Stimulated activated CD4-positive, alpha-beta T cell treated with anti-CD3 and anti-CD28 coated beads, Interleukin-1b, Interleukin-23, amount 100 ng/mL, for 1 hour (primary cell): ENCODE results near the gene KRTAP10-6.
"Not testable (repeated sequence)": the region's sequence is repeated elsewhere in the genome, so short reads cannot be mapped to it uniquely, and the experiment has no call there.

Experiments used
- DNase-seq, 2 donors: peaks; one replicate each; pipeline ENCODE4 v3.0.0-alpha.2; 2020; ENCODE audit warnings: low read depth in 2 of 2

KRTAP10-6 gene, protein sequence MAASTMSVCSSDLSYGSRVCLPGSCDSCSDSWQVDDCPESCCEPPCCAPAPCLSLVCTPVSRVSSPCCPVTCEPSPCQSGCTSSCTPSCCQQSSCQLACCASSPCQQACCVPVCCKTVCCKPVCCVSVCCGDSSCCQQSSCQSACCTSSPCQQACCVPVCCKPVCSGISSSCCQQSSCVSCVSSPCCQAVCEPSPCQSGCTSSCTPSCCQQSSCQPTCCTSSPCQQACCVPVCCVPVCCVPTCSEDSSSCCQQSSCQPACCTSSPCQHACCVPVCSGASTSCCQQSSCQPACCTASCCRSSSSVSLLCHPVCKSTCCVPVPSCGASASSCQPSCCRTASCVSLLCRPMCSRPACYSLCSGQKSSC

DNA sequence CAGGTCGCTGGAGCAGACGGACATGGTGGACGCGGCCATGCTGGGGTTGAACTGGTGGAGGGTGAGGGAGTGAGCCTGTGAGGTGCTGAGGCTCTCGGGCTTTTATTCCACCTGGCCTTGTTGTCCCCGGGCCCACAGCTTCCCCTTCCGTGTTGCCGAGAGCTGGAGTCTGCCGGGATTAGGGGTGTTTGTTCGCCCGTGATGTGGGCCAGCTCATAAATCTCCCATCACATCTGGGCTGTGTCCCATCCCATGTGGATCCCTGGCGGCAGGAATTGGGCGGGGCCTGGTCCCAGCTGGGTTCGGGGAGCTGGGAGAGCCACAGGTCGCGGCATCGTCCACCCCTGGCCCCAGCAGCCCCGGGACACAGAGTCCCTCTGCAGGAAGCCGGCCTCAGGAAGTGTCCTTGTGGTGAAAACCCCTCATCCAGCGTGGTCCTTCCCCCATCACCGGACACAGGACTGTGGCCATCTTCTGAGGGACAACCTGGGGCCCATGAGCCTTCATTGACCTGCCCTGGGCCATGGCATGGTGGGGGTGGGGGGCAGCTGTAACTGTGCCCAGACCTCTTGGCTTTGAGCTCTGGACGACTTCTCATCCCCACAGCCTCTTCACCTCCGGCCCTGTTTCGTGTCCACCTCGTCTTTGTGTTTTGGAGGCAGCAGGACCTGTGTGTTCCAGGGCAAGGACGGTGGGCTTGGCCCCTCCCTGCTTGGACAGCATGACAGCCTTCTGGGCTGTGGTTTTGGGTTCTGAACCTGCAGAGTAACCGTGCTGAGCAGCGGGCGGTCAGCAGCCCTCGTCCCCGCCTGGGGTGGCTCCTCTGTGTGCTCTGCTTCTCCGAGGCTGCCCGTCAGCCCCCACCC is at the start of gene KRTAP10-6:
KRTAP10-6 (minus strand) TSS at position 60 of the 866 bp plus-strand sequence; CDS start at position 39, 21 bp downstream.
- DNase-seq = no peak

DNA sequence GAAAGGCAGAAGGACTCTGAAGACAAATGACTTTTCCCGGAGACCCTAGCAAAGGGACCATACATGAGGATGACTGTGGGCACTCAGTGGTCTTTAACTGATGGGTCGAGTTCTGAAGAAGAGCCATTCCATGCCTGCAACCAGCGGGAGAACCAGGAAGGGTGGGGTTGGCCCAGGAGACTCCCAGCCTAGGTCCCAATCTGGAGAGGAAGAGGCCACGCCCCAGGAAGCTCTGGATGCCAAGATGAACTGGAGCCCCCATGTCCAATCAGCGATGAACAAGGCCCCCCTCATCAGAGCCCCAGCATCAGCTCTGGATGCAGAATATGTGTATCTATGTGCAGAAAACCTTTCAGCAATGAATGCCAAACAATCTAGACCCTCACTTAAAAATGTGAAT is 48.5 kb upstream of the KRTAP10-6 start:
- no peak for DNase-seq

DNA sequence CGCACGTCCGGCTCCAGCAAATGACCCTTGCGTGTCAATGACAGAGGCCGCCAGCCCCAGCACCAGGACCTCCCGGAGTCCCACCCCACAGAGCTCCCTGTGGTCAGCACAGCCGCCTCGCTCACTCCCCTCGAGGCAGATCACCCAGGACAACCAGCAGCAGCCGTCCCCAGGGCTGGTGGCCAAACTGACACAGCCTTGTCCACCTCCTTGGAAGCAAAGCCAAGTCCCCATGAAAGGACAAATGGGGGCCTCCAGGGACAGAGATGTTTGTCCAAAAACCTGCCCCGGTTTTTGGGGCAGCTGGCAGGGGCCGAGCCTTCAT is 47.0 kb upstream of the KRTAP10-6 start:
- no peak for DNase-seq

DNA sequence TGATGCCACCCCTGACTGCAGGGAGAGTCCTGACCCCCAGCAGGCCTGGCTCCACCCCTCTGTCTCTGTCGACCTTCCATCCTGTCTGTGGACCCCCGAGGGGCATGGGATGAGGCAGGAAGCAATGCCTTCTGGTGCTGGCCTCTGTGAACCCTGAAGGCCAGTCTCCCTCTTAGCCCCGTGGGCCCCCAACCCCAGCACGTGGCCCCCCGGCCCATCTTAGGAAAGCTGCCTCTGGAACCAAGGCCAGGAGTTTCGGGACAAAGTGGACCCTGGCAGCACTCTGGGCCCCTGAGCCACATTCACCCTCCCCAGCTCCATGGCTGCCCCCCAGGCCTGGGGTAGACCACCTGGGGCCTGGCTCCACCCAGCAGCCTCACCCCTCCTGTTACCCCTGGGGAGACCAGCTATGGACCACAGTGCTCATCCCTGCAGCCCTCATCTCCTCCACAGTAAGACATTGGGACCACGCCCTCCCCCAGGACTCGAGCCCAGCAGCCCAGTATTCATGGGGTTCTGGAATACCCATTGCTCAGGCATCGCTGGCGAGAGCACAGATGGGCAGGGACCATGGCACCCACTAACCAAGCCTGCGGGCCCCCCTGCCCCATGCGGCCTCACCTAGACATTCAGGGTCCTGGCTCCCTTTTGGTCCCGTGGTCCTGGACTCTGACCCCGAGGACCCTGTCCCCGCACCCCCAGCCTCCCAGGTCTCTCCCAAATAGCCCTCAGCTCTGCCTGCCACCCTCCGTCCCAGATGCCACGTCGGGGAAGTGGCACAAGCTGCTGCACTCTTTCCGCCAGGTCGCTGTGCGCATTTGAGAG is 46.4 kb upstream of the KRTAP10-6 start:
- DNase-seq = not testable (repeated sequence)

DNA sequence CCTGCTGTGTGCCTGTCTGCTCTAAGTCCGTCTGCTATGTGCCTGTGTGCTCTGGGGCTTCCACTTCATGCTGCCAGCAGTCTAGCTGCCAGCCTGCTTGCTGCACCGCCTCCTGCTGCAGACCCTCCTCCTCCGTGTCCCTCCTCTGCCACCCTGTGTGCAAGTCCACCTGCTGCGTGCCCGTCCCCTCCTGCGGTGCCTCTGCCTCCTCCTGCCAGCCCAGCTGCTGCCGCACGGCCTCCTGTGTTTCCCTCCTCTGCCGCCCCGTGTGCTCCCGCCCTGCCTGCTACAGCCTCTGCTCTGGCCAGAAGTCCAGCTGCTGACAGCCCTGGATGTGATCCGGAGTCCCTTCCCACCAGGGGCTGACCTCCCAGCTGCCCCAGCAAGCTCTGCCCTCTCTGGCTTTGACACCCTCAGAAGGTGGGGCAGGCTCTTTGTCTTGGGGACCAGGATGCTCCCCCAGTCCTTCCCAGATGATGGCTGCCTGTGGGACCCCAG is 45.6 kb upstream of the KRTAP10-6 start:
- not testable (repeated sequence) for DNase-seq

DNA sequence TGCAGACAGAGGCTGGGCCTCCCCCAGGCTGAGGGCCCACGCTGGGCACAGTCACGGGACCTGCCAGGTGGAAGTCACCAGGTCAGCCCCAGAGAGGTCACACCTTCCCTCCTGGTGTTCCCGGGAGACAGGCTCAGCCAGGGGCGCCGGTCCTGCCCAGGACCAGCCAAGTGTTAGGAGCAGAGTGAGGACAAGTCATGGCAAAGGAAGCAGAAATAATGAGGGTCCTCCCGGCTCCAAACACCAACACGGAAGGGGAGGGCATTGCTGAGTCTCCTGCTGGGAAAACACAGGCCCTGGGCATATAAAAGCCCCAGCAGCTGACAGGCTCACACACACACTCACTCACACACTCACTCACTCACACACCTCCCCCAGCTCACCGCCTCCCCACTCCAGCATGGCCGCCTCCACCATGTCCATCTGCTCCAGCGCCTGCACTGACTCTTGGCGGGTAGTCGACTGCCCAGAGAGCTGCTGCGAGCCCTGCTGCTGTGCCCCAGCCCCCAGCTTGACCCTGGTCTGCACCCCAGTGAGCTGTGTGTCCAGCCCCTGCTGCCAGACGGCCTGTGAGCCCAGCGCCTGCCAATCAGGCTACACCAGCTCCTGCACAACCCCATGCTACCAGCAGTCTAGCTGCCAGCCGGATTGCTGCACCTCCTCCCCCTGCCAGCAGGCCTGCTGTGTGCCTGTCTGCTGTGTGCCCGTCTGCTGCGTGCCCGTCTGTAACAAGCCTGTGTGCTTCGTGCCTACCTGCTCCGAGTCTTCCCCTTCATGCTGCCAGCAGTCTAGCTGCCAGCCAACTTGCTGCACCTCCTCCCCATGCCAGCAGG is 44.9 kb upstream of the KRTAP10-6 start, which contains the start of gene KRTAP10-10:
KRTAP10-10 (plus strand) TSS at position 339 of the 833 bp plus-strand sequence; CDS start at position 401, 62 bp downstream.
- DNase-seq = no peak

DNA sequence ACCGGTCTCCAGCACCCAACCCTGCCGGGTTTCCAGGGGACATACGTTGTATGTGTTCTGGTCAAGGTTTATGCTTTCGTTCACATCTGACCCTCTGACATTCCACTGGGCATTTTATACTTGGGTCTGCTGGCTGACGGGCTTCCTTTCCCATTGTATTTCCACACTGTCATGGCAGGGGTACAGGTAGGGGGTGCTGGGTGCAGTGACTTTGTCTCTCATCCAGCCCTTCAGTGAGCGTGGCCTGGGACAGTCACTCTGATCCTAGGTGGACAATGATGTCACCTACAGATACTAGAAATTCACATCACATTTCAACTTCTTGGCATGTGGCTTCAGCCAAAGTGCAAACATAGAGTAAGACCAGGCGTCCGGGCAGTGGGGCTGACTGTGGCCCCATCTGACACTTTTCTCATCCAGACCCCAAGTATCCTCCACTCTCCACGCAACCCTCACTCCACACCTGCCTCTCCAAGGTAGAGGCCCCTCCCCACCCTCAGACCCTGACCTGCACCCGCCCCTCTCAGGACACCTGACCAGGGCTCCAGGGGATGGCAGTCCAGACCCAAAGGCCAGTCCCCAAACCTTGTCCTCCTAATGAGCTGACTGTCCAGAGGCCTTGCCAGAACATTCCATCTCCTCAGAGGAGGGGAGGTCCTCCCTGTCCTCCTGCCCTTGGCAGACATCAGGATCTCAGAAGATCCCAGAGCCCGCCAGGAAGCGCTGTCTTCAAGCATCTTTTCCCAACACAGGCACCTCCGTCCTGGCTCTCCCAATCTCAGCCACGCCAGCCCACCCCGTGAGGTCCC is 44.1 kb upstream of the KRTAP10-6 start:
- no peak for DNase-seq

DNA sequence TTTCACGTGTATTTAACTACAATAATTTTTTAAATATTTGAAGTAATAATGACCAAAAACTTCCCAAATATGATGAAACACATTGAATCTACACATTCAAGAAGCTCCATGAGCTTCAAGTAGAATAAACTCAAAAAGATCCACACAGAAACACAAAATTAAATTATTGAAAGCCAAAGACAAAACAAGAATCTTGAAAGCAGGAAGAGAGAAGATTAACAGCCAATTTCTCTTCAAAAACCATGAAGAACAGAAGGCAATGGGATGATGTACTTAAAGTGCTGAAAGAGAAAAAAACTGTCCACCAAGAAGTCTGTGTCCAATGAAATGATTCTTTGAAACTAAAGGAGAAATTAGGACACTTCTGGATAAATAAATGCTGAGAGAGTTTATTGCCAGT is 39.8 kb upstream of the KRTAP10-6 start:
- no peak for DNase-seq

DNA sequence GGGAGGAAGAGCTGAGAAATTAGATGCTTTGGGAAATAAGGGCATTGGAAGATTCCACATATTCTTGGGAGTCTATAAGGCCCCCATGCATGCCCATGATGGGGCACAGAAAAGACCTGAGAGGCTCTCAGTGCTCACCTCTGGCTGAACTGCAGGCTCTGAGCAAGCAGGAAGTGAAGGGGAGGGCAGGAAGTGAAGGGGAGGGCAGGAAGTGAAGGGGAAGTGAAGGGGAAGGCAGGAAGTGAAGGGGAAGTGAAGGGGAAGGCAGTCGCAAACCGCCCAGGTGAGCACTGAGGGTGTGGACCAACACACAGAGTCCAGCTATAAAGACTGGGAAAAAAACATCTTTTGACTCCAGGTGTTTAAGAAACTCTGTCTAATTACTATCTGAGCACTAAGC is 38.1 kb upstream of the KRTAP10-6 start:
- no peak for DNase-seq

DNA sequence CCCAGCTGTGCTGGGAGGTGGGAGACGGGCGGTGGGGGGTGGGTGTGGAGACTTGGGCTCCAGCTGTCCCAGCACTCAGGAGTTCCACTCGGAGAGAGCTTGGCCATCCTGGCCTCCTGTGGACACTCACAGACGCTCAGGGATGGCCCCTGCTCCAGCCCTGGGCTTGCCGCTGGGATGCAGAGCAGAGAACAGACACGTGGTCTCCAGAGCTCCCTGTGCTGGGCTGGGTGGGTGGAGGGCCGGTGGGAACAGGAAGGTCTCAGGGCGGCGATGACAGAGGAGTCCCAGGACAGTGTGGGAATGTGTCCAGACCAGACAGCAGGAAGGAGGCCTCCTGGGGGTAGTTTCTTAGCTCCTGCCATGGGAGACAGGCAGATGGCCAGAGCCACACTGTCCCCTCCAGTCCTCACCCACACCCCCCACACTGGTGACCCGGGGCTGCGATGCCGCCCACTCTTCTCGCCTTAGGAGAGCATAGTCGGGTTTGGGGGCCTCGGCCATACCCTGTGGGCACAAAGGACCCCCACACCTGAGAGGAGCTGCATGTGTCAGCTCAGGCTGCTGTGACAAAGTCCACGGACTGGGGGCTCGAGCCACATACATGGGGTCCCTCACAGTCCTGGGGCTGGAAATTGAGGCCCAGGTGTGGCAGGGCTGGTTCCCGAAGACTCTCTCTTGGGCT is 36.5 kb upstream of the KRTAP10-6 start:
- no peak for DNase-seq

DNA sequence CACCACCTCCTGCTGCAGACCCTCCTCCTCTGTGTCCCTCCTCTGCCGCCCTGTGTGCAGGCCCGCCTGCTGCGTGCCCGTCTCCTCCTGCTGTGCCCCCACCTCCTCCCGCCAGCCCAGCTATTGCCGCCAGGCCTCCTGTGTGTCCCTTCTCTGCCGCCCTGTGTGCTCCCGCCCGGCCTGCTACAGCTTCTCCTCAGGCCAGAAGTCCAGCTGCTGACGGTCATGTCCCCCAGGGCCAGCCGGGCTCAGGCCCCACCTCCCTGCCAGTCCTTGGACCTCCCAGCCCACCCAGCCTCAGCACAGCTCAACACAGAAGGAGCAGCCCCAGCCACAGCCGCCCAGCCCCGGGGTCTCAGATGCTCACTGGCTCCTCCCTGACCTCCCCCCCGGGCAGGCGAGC is 35.5 kb upstream of the KRTAP10-6 start:
- not testable (repeated sequence) for DNase-seq

DNA sequence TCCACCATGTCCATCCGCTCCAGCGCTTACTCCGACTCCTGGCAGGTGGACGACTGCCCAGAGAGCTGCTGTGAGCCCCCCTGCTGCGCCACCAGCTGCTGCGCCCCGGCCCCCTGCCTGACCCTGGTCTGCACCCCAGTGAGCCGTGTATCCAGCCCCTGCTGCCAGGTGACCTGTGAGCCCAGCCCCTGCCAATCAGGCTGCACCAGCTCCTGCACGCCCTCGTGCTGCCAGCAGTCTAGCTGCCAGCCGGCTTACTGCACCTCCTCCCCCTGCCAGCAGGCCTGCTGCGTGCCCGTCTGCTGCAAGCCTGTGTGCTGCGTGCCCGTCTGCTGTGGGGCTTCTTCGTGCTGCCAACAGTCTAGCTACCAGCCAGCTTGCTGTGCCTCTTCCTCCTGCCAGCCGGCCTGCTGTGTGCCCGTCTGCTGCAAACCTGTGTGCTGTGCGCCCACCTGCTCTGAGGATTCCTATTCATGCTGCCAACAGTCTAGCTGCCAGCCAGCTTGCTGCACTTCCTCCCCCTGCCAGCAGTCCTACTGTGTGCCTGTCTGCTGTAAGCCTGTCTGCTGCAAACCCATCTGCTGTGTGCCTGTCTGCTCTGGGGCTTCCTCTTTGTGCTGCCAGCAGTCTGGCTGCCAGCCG is 35.0 kb upstream of the KRTAP10-6 start:
- DNase-seq = not testable (repeated sequence)

DNA sequence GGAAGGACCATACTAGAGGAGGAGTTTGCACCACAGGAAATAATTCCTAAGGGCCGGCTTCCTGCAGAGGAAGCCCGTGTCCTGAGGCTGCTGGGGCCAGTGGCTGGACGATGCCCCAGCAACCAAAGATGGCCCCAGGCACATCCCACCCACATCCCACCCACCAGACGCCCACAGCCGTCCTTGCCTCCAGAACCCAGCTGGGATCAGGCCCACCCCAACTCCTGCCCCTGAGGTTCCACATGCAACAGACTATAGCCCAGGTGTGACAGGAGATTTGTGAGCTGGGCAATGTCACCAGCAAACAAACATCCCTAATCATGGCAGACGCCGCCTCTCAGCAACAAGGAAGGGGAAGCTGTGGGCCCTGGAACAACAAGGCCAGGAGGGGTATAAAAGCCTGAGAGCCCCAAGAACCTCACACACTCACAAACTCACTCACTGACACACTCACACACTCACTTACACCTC is 34.4 kb upstream of the KRTAP10-6 start, which contains the start of gene KRTAP10-9:
KRTAP10-9 (plus strand) TSS at position 421 of the 471 bp plus-strand sequence. CDS start 79 bp downstream, outside the sequence.
- DNase-seq = no peak

DNA sequence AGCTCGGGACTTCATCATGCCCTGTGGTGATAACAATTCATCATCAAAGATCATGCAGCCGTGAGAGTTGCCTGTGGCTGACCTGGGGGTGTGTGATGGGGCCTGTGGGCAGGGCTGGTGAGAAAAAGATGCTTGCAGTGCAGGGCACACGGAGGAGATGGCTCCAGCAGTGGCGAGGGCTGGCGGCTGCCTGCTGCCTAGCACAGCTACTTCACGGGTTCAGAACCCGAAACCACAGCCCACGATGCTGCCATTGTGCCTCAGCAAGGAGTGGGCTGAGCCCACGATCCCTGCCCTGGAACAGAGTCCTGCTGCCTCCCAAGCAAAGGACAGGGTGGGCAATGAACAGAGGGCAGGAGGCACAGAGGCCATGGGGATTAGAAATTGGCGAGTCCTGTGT is 34.0 kb upstream of the KRTAP10-6 start:
- no peak for DNase-seq

DNA sequence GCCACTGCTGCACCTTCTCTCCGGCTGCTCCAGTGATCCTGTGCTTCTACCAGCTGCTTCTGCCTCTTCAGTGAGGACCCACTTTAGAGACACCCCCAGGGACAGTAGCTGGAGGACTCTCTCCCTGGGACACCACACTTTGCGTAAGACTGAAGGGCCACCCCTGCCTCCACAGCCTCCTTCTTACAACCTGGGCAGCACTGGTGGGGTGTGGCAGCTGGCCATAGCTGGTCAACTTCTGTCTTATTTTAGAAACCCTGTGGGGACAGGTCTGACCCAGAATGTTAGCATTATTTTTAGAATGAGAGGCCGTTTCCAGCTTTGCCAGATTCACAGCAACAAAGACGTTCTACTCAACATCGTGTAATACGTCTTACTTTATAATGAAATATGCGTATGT is 33.5 kb upstream of the KRTAP10-6 start:
- DNase-seq = no peak

DNA sequence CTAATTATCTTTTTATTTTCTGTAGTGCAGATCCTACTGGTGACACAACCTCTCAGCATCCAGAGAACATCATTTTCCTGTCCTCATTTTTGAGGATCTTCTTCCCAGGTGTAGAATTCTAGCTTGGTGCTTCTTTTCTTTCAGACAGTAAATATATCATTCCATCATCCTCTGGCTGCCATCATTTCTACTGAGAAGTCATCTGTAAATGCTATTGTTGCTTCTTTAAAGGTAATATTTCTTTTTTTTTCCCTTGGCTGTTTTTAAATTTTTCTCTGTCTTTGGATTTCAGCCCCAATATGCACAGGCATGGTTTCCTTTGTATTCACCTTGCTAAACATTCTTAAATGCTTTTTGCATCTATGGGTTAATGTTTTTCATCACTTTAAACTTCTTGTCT is 31.3 kb upstream of the KRTAP10-6 start:
- no peak for DNase-seq

DNA sequence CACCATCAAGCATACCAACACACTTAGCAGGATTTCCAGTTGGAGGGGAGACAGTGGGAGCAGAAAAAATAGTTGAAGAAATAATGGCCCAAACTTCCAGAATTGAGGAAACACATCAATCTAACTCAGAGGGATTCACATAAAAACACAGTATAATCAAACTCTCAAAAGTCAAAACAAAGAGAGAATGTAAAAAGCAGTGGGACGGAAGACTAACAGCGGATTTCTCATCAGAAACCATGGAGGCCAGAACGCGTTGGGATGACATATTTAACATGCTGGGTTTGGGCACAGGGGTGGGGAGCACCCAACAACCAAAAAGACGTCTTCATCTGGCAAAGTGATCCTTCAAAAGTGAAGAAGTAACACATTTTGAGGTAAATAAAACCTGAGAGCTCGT is 27.6 kb upstream of the KRTAP10-6 start:
- no peak for DNase-seq

DNA sequence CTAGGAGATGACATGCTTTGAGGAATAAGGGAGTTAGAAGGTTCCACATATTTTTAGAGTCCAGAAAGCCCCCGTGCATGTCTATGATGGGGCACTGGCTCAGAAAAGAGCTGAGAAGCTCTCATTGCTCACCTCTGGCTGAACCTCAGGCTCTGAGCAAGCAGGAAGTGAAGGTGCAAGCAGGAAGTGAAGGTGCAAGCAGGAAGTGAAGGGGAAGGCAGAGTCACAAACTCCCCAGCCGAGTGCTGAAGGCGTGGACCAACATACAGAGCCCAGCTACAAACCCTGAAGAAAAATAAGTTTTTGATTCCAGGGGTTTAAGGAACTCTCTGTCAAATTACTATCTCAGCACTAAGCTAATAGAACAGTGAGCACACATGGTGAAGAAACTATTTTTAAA is 26.6 kb upstream of the KRTAP10-6 start:
- DNase-seq = peak in 1 of 2 donors; percentile 29

DNA sequence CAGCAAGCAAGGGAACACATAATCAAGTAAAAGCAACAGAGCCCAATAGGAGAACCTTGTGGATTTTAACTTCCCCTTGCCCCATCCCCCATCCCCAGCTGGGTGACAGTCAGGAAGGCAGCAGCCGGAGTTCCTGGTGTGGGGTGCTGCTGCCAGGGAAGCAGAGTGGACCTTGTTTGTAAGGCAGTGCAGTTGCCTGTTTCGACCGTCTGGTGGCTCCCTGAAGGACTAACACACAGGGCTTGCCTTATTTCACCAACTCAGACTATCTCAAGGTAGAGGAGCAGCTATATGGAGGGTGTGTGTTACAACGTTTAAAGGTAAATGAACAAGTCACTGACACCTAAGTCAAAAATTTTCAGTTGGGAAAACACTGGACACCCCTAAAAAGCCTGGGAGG is 26.2 kb upstream of the KRTAP10-6 start:
- no peak for DNase-seq
